Tibial artery (tissue), 4 donors: Measurements from ENCODE around the gene OLFML2B.
A peak's percentile ranks its signal among the peaks of the same experiment; 100 is the strongest.

Experiments used
- DNase-seq, 2 donors: peaks; one replicate each; pipeline ENCODE4 v3.0.0-alpha.2; 2019
- H3K27ac ChIP-seq, 2 donors: fragments of 200-600 bp; sonication (generic) in 1 of 2; 1 replicate in 1 of 2; 2 replicates in 1 of 2; pipeline ENCODE4 v1.5.1; 2018 to 2019; ENCODE audit warnings: mild to moderate bottlenecking in 1 of 2
- H3K27me3 ChIP-seq, 2 donors: fragments of 200-600 bp; sonication (generic) in 1 of 2; one replicate each; pipeline versions ENCODE4 v1.5.1 to v1.6.0; 2016 to 2019
- H3K36me3 ChIP-seq, 3 donors: fragments of 200-600 bp; sonication (generic) in 2 of 3; one replicate each; pipeline ENCODE4 v1.5.1; 2016 to 2019; ENCODE audit warnings: mild to moderate bottlenecking in 2 of 3
- H3K4me1 ChIP-seq, 4 donors: fragments of 200-600 bp; sonication (generic) in 2 of 4; 1 replicate in 3 of 4; 2 replicates in 1 of 4; pipeline ENCODE4 v1.5.1; 2016 to 2019
- H3K4me3 ChIP-seq, 2 donors: fragments of 200-600 bp; sonication (generic) in 1 of 2; 1 replicate in 1 of 2; 2 replicates in 1 of 2; pipeline ENCODE4 v1.5.1; 2018 to 2019; ENCODE audit warnings: mild to moderate bottlenecking in 2 of 2
- H3K9me3 ChIP-seq, 3 donors: fragments of 200-600 bp; sonication (generic) in 1 of 3; one replicate each; pipeline ENCODE4 v1.5.1; 2016 to 2019
- intact Hi-C: fragments of 100-400 bp; cut with DNase I; formaldehyde crosslinking; loops from one replicate; pipeline ENCODE4 v1.15.0; 2023; ENCODE audit warnings: low total_unique reads
- TF ChIP-seq, protein P1 (sequence below), 2 experiments: fragments of 200-600 bp in 1 of 2; fragments of 450-650 bp in 1 of 2; IDR thresholded peaks; one replicate each; pipeline ENCODE4 v1.5.1; 2017 to 2019; ENCODE audit warnings: antibody characterized with exemption in 2 of 2, mild to moderate bottlenecking in 1 of 2, moderate library complexity in 1 of 2

OLFML2B gene

DNA sequence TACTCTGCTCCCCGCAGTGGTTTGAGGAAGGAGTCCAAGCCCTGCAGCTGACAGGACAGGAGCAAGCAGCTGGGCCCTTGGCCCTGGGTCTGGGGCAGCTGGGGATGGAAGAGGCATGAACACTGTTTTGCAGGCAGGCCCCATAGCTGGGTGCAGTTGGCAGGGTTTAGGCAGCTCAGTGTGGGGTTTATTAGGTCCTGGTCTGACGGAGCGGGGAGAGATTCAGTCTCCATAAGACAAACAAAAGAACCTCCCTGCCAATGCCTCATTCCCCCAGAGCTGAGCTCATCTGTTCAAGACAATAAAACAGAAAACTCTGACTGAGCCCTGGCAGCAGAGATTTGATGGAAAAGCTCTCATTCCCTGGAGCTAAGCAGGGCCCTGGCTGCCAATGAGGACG lies 37.3 kb downstream of the OLFML2B start:
- peak in 1 of 2 donors; percentile 64 for DNase-seq
- peaks cover 23 to 53% (median 37%) of the 10 kb centered on the region in 3 donors for H3K36me3 ChIP-seq
- intact Hi-C loops = no loop called here

DNA sequence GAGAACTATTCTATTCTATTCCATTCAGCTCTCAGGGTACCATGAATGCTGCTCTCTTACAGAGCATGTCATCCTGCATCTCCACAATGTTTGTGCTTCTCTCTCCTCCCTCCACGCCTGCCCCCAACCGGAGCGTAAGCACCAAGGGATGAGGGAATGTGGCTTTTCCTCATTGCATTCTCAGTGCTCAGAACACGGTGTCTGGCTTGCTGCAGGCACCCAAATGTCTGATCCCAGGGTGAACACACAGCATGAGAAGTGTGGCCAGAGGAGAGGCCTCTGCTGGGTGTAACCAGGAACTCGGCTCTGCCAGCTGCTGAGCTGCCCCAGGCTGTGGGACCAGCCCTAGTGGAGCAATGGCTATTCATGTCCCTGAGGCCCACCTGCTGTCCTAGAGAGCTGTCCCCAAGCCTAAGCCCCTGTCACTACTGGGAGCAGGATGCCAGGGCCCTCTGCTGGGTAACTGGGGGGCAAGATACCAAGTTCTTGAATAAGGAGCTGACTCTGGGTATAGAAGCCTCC lies 38.3 kb downstream of the OLFML2B start:
- intact Hi-C loops = no loop called here
- Histone ChIP-seq H3K4me1 (peaks cover 0 to 9% (median 0%) of the 10 kb centered on the region in 4 donors), H3K9me3 (peaks cover 0 to 15% (median 2%) of the 10 kb centered on the region in 3 donors), H3K27ac (no peak overlapping the region), H3K4me3 (no peak overlapping the region), H3K27me3 (no peaks in the 10 kb centered on the region), H3K36me3 (peaks cover 23 to 52% (median 33%) of the 10 kb centered on the region in 3 donors)
- TF ChIP-seq, protein P1, sequence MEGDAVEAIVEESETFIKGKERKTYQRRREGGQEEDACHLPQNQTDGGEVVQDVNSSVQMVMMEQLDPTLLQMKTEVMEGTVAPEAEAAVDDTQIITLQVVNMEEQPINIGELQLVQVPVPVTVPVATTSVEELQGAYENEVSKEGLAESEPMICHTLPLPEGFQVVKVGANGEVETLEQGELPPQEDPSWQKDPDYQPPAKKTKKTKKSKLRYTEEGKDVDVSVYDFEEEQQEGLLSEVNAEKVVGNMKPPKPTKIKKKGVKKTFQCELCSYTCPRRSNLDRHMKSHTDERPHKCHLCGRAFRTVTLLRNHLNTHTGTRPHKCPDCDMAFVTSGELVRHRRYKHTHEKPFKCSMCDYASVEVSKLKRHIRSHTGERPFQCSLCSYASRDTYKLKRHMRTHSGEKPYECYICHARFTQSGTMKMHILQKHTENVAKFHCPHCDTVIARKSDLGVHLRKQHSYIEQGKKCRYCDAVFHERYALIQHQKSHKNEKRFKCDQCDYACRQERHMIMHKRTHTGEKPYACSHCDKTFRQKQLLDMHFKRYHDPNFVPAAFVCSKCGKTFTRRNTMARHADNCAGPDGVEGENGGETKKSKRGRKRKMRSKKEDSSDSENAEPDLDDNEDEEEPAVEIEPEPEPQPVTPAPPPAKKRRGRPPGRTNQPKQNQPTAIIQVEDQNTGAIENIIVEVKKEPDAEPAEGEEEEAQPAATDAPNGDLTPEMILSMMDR (IDR thresholded peaks at IDR 0.05) = no peak
- DNase-seq = peak in 1 of 2 donors; percentile 52

More for the DNA sequence above, 37.3 kb downstream of the OLFML2B start:
- Histone ChIP-seq H3K27me3 (no peaks in the 10 kb centered on the region), H3K9me3 (peaks cover 0 to 15% (median 2%) of the 10 kb centered on the region in 3 donors), H3K4me3 (no peak overlapping the region), H3K27ac (no peak overlapping the region), H3K4me1 (peaks cover 0 to 9% (median 0%) of the 10 kb centered on the region in 4 donors)
- TF ChIP-seq, protein P1 (IDR thresholded peaks at IDR 0.05) = no peak

DNA sequence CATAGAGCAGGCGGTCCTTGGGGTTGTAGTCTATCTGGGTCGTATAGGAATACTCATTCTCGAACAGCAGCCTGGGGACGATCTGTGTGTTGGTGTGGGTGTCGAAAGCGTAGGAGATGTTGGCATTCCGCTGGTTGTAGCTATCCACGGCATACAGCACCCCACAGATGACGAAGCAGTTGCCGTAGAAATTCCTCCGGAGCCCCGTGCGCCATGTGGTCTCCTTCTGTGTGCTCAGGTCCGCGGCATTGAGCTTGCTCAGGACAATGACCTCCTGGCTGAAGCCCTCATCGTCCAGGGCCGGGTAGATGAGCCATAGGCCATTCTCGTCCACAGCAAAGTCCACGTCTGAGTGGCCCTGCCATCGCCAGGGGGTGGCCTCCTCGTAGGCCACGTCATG lies 39.9 kb downstream of the OLFML2B start:
- intact Hi-C loops = no loop called here
- TF ChIP-seq, protein P1 (IDR thresholded peaks at IDR 0.05) = no peak
- Histone ChIP-seq H3K27me3 (no peaks in the 10 kb centered on the region), H3K27ac (no peak overlapping the region), H3K4me3 (no peak overlapping the region), H3K4me1 (peaks cover 0 to 9% (median 0%) of the 10 kb centered on the region in 4 donors), H3K36me3 (peaks cover 23 to 42% (median 33%) of the 10 kb centered on the region in 3 donors), H3K9me3 (peaks cover 0 to 15% (median 2%) of the 10 kb centered on the region in 3 donors)
- DNase-seq = peak in 1 of 2 donors; percentile 58

DNA sequence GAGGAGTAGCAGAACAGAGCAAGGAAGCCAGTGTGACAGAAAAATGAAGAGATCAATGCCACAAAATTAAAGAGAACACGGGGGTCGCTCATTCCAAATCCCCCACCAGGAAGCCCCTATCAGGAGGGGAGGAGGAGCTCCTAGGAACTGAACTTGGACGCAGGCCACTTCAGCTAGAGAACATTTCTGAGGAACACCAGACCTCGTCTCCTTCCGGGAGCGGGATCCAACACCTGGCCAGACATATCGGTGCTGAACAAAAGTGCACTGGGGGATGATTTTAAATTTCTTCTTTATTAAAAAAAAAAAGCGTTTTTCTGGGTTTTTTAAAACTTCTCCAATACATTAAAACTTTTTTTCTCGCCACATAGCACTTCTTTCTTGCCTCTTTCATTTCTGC lies 40.8 kb downstream of the OLFML2B start:
- intact Hi-C loops = no loop called here
- H3K4me3 ChIP-seq = no peak overlapping the region

DNA sequence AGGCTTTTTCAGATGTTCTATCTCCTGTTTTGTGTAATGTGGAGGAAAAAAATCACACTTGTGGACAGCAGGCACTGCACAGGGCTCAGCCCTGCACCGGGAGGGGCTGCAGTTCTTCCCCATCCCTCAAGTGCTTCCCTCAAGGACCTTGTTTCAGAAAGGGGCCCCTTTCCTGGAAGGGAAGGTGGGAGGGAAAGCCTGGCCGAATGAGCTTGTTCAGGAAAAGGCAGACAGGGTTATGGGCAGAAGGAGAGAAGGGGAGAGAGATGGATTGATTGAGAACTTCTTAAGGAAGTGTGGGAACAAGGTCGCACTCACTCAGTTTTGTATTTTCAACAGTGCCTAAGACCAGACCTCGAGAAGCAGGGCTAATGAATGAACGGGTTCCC lies 41.2 kb downstream of the OLFML2B start:
- Histone ChIP-seq H3K27me3 (no peaks in the 10 kb centered on the region), H3K4me3 (no peak overlapping the region), H3K27ac (no peak overlapping the region), H3K9me3 (peaks cover 0 to 7% (median under 1%) of the 10 kb centered on the region in 3 donors), H3K36me3 (peaks cover 18 to 31% (median 25%) of the 10 kb centered on the region in 3 donors), H3K4me1 (peaks cover 0 to 9% (median 0%) of the 10 kb centered on the region in 4 donors)
- TF ChIP-seq, protein P1 (IDR thresholded peaks at IDR 0.05) = no peak
- intact Hi-C loops = no loop called here
- peak in 1 of 2 donors; percentile 12 for DNase-seq

More for the DNA sequence above, 40.8 kb downstream of the OLFML2B start:
- TF ChIP-seq, protein P1 (IDR thresholded peaks at IDR 0.05) = no peak
- no peak for DNase-seq
- Histone ChIP-seq H3K4me1 (peaks cover 0 to 9% (median 0%) of the 10 kb centered on the region in 4 donors), H3K9me3 (peaks cover 0 to 11% (median 2%) of the 10 kb centered on the region in 3 donors), H3K36me3 (peaks cover 22 to 36% (median 29%) of the 10 kb centered on the region in 3 donors), H3K27ac (no peak overlapping the region), H3K27me3 (no peaks in the 10 kb centered on the region)
